ENCODE measurements around the gene OR2T12.

DNA sequence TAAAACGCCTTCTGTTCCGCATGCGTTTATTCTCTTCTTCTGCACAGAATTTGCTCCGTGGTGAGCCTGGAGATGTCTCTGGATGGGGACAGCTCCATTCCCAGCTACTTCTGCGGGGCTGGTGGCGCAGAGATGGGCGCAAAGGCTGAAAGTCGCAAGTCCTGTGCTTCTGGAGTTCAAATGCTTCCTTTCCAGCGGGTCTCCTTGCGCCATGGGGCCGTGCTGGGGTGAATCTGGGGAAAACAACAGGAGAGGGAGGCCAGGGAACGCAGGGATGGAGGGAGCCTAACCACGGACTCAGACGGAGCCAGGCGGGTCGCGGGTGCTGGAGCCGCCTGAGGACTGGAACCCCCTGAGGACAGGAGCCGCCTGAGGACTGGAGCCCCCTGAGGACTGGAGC, 2.9 kb upstream of the OR2T12 start:
- TF ChIP-seq GATA3 (IDR thresholded peaks at IDR 0.05; ENCODE audit: low read depth, low read length) (no peak), GATA2 (IDR thresholded peaks at IDR 0.05; ENCODE audit: low read depth, low read length) (no peak)

Measured in SH-SY5Y (cell line).